Astrocyte (in vitro differentiated cells and primary cell): ENCODE measurements around the gene HSD17B14.

Experiments
- CTCF ChIP-seq: IDR thresholded peaks from 2 replicates; pipeline ENCODE4 v1.5.1; 2011; ENCODE audit warnings: low read depth, mild to moderate bottlenecking, inconsistent platforms, low read length, moderate library complexity; ENCODE audit not compliant: insufficient read depth
- EZH2 ChIP-seq: IDR thresholded peaks from 2 replicates; pipeline ENCODE4 v1.6.1; 2012; ENCODE audit warnings: mild to moderate bottlenecking, low read length, inconsistent platforms; ENCODE audit not compliant: insufficient read depth

GRCh38 chr19:48770734-48771472 is 65.4 kb downstream of the HSD17B14 start:
- TF ChIP-seq CTCF (no peak), EZH2 (no peak)
